PC-9 (cell line): ENCODE measurements around the gene NR1H3. TPM values are rescaled to one million over a fixed set of nuclear protein-coding genes. Genes with fewer than 3 reads are reported as not detected.

Source experiments
- BruUV-seq: library from RNA; stranded (reverse); fragments of 400-500 nt; replicated peaks from 2 replicates; lab custom pipeline; 2021; lab: Mats Ljungman, UMichigan
- CTCF ChIA-PET: fragments of 300-600 bp; sonication (Branson Sonifier 250); formaldehyde crosslinking; loops from one replicate; lab custom pipeline; 2022; ENCODE audit warnings: antibody characterized with exemption; lab: Charles Lee
- POLR2A ChIA-PET: fragments of 300-600 bp; sonication (Branson Sonifier 250); formaldehyde crosslinking; loops from one replicate; lab custom pipeline; 2022; ENCODE audit warnings: antibody characterized with exemption; ENCODE audit not compliant: unreplicated experiment; lab: Charles Lee
- DNase-seq, 2 experiments: peaks; one replicate each; pipeline versions ENCODE4 v3.0.0 to v3.0.0-alpha.2; 2015 to 2022; ENCODE audit warnings: mixed read lengths in 1 of 2
- H2AFZ ChIP-seq: fragments of 200-600 bp; sonication (generic); 2 replicates; pipeline ENCODE4 v1.8.1; 2017; ENCODE audit warnings: antibody characterized with exemption
- H3F3A ChIP-seq: fragments of 200-600 bp; sonication (generic); 2 replicates; pipeline ENCODE4 v1.8.1; 2017; ENCODE audit warnings: antibody characterized with exemption, mild to moderate bottlenecking, low read depth; ENCODE audit not compliant: insufficient read depth
- H3K27ac ChIP-seq: fragments of 200-600 bp; sonication (generic); 2 replicates; pipeline ENCODE4 v1.6.1; 2016; ENCODE audit warnings: mixed run types
- H3K27me3 ChIP-seq: fragments of 200-600 bp; sonication (generic); 2 replicates; pipeline ENCODE4 v1.6.1; 2016; ENCODE audit warnings: low read depth, mixed run types; ENCODE audit not compliant: insufficient read depth
- H3K36me3 ChIP-seq: fragments of 200-600 bp; sonication (generic); 2 replicates; pipeline ENCODE4 v1.6.1; 2016; ENCODE audit warnings: low read depth, mixed run types
- H3K4me1 ChIP-seq: fragments of 200-600 bp; sonication (generic); replicated peaks from 2 replicates; pipeline ENCODE4 v1.6.1; 2016; ENCODE audit warnings: mixed run types; ENCODE audit not compliant: insufficient read depth
- H3K4me2 ChIP-seq: fragments of 200-600 bp; sonication (generic); 2 replicates; pipeline ENCODE4 v1.6.1; 2017; ENCODE audit warnings: mixed run types
- H3K4me3 ChIP-seq: fragments of 200-600 bp; sonication (generic); 2 replicates; pipeline ENCODE4 v1.6.1; 2016; ENCODE audit warnings: mixed run types
- H3K79me2 ChIP-seq: fragments of 200-600 bp; sonication (generic); 2 replicates; pipeline ENCODE4 v1.6.1; 2017; ENCODE audit warnings: low read depth, mixed run types
- H3K9me2 ChIP-seq: fragments of 200-600 bp; sonication (generic); 2 replicates; pipeline ENCODE4 v1.8.1; 2017; ENCODE audit warnings: mild to moderate bottlenecking; ENCODE audit not compliant: insufficient read depth
- H3K9me3 ChIP-seq: fragments of 200-600 bp; sonication (generic); 2 replicates; pipeline ENCODE4 v1.8.1; 2016; ENCODE audit warnings: low read depth; ENCODE audit not compliant: insufficient read depth
- H4K20me1 ChIP-seq: fragments of 200-600 bp; sonication (generic); 2 replicates; pipeline ENCODE4 v1.8.1; 2017; ENCODE audit not compliant: insufficient read depth
- EZH2 ChIP-seq: fragments of 200-600 bp; sonication (generic); IDR thresholded peaks from 2 replicates; pipeline ENCODE4 v1.8.0; 2017; ENCODE audit warnings: antibody characterized with exemption, low read depth
- intact Hi-C: fragments of 100-400 bp; cut with micrococcal nuclease; formaldehyde crosslinking; loops from one replicate; pipeline ENCODE4 v1.10.0; 2022; ENCODE audit not compliant: unreplicated experiment
- total RNA-seq: library from RNA; stranded (reverse); gene quantifications from 2 replicates; pipeline ENCODE4 v1.2.3, GENCODE V29; 2021
- TF ChIP-seq, protein P1 (sequence below): fragments of 200-600 bp; sonication (generic); conservative IDR thresholded peaks from 2 replicates; pipeline ENCODE4 v1.6.1; 2017; ENCODE audit warnings: mixed run types, antibody characterized with exemption, mild to moderate bottlenecking, moderate library complexity

Gene NR1H3
- total RNA-seq, 1 experiment from 2014 or later = 90.4 TPM

DNA sequence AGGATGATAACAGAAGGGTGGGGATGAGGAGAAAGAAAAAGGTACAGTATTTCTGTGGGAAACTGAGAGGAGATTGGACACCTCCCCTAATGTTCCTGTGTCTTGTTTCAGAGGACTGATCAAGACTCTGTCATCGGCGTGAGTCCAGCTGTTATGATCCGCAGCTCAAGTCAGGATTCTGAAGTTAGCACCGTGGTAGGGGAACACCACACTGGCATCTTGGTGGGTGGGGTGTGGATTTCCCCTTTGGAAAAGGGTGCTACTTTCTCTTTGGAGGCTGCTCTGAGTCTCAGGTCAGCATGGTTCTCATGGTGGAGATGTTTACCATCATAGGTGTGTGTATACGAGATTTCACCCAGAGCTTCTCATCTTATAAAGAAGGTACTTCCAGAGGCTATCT, 37.6 kb downstream of the NR1H3 start:
- ChIA-PET POLR2A (interaction anchor here (0.7 kb wide), 1 partner anchor 29 kb away, joined by 4 read pairs; no protein-coding TSS in a partner anchor), CTCF (no interaction called here)
- no peak overlapping the region for H2AFZ ChIP-seq
- H3F3A ChIP-seq = peaks cover 9% of the 10 kb centered on the region; the same call in 1 of the 2 replicates
- no peak overlapping the region for H3K4me2 ChIP-seq
- H3K4me1 ChIP-seq = no peaks in the 10 kb centered on the region
- H3K9me2 ChIP-seq = no peaks in the 10 kb centered on the region
- no peaks in the 10 kb centered on the region for H3K27me3 ChIP-seq
- no peak for DNase-seq
- no peaks in the 10 kb centered on the region for H4K20me1 ChIP-seq
- H3K36me3 ChIP-seq = peaks cover 24% of the 10 kb centered on the region
- intact Hi-C loops = no loop called here
- no TSS peak for BruUV-seq
- no peak overlapping the region for H3K4me3 ChIP-seq
- no peaks in the 10 kb centered on the region for H3K9me3 ChIP-seq
- no peak overlapping the region for H3K27ac ChIP-seq
- H3K79me2 ChIP-seq = no peaks in the 10 kb centered on the region
- TF ChIP-seq EZH2 = no peak
- TF ChIP-seq, protein P1, sequence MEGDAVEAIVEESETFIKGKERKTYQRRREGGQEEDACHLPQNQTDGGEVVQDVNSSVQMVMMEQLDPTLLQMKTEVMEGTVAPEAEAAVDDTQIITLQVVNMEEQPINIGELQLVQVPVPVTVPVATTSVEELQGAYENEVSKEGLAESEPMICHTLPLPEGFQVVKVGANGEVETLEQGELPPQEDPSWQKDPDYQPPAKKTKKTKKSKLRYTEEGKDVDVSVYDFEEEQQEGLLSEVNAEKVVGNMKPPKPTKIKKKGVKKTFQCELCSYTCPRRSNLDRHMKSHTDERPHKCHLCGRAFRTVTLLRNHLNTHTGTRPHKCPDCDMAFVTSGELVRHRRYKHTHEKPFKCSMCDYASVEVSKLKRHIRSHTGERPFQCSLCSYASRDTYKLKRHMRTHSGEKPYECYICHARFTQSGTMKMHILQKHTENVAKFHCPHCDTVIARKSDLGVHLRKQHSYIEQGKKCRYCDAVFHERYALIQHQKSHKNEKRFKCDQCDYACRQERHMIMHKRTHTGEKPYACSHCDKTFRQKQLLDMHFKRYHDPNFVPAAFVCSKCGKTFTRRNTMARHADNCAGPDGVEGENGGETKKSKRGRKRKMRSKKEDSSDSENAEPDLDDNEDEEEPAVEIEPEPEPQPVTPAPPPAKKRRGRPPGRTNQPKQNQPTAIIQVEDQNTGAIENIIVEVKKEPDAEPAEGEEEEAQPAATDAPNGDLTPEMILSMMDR = no peak

DNA sequence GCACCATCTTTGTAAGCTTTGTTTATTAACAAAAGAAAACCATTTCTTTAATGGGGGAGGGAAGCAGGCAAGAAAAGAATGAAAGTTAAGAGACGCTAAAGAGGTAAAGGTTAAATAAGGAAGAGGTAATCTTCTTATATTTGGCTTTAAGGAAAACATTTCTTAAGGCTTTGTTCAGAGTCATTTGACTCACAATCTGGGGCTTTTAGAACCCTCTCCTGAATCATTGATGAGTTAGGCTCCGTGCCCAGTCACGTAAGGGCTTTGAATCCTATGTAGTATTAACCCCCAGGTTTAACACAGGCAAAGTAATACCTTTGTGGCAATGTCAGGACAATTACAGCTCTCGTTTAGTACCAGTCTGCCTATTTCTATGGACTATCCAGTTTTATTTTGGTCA, 38.2 kb downstream of the NR1H3 start:
- Histone ChIP-seq H4K20me1 (no peaks in the 10 kb centered on the region), H3K27ac (no peak overlapping the region), H3K9me3 (no peaks in the 10 kb centered on the region), H3K4me2 (no peak overlapping the region), H2AFZ (no peak overlapping the region), H3K79me2 (no peaks in the 10 kb centered on the region), H3K36me3 (peaks cover 28% of the 10 kb centered on the region), H3K9me2 (no peaks in the 10 kb centered on the region), H3F3A (peaks cover 9% of the 10 kb centered on the region; the same call in 1 of the 2 replicates), H3K4me1 (no peaks in the 10 kb centered on the region), H3K27me3 (no peaks in the 10 kb centered on the region), H3K4me3 (no peak overlapping the region)
- CTCF ChIA-PET = interaction anchor here (0.7 kb wide), 1 partner anchor 59 kb away, joined by 3 read pairs; no protein-coding TSS in a partner anchor
- TF ChIP-seq, protein P1 = no peak
- no peak for TF ChIP-seq EZH2
- BruUV-seq = no TSS peak
- DNase-seq = no peak
- POLR2A ChIA-PET = no interaction called here
- intact Hi-C loops = no loop called here

DNA sequence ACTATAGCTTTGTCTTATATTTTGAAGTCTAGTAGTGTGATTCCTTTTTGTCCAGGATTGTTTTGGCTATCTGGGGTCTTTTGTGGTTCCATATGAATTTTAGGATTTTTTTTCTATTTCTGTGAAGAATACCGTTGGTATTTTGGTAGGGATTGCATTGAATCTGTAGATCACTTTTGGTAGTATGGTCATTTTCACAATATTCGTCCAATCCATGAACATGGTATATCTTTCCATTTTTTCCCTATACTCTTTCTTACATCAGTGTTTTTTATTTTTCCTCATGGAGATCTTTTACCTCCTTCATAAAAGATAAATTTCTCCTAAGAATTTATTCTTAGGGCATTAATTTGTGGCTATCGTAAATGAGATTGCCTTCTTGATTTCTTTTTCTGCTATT, 41.3 kb downstream of the NR1H3 start:
- H3K36me3 ChIP-seq = peaks cover 43% of the 10 kb centered on the region
- H3K4me2 ChIP-seq = no peak overlapping the region
- H2AFZ ChIP-seq = no peak overlapping the region
- no peak overlapping the region for H3K27ac ChIP-seq
- TF ChIP-seq EZH2 = no peak
- TF ChIP-seq, protein P1 = no peak
- no peaks in the 10 kb centered on the region for H3K4me1 ChIP-seq
- no peak overlapping the region for H3K4me3 ChIP-seq
- no TSS peak for BruUV-seq
- POLR2A ChIA-PET = no interaction called here
- H3F3A ChIP-seq = peaks cover 9% of the 10 kb centered on the region; the same call in 1 of the 2 replicates
- CTCF ChIA-PET = no interaction called here
- H3K27me3 ChIP-seq = no peaks in the 10 kb centered on the region
- no peaks in the 10 kb centered on the region for H3K79me2 ChIP-seq
- no peaks in the 10 kb centered on the region for H3K9me2 ChIP-seq
- intact Hi-C loops = no loop called here
- no peaks in the 10 kb centered on the region for H4K20me1 ChIP-seq
- no peak for DNase-seq
- no peaks in the 10 kb centered on the region for H3K9me3 ChIP-seq
